Glutamatergic neuron (in vitro differentiated cells): ENCODE measurements around the gene OR51T1. TPM values are rescaled to one million over a fixed set of nuclear protein-coding genes. Genes with fewer than 3 reads are reported as not detected.
"Not testable (repeated sequence)": the region's sequence is repeated elsewhere in the genome, so short reads cannot be mapped to it uniquely, and the experiment has no call there.

Experiments
- DNase-seq: peaks from one replicate; pipeline ENCODE4 v3.0.0; 2022
- H3K27ac Mint-ChIP-seq: one replicate; pipeline ENCODE4 v1.8.0; 2020; ENCODE audit warnings: mild to moderate bottlenecking, mixed read lengths, inconsistent platforms; ENCODE audit not compliant: unreplicated experiment
- H3K27me3 Mint-ChIP-seq: one replicate; pipeline ENCODE4 v1.8.0; 2020; ENCODE audit warnings: mild to moderate bottlenecking, moderate library complexity, mixed read lengths, inconsistent platforms; ENCODE audit not compliant: unreplicated experiment
- H3K36me3 Mint-ChIP-seq: one replicate; pipeline ENCODE4 v1.8.0; 2020; ENCODE audit warnings: mild to moderate bottlenecking, mixed read lengths, inconsistent platforms; ENCODE audit not compliant: unreplicated experiment
- H3K4me1 Mint-ChIP-seq: one replicate; pipeline ENCODE4 v1.8.0; 2020; ENCODE audit warnings: mild to moderate bottlenecking, low read depth, mixed read lengths, inconsistent platforms; ENCODE audit not compliant: unreplicated experiment
- H3K4me3 Mint-ChIP-seq: one replicate; pipeline ENCODE4 v1.8.0; 2020; ENCODE audit warnings: mild to moderate bottlenecking, mixed read lengths, inconsistent platforms; ENCODE audit not compliant: unreplicated experiment
- H3K9me3 Mint-ChIP-seq: one replicate; pipeline ENCODE4 v1.8.0; 2020; ENCODE audit warnings: mild to moderate bottlenecking, moderate library complexity, mixed read lengths, inconsistent platforms; ENCODE audit not compliant: unreplicated experiment
- long read RNA-seq: library from polyadenylated mRNA; unstranded; transcript quantifications from one replicate; pipeline ENCODE4 v2.0.0, GENCODE V29; 2020; ENCODE audit not compliant: unreplicated experiment
- total RNA-seq: library from RNA; stranded (reverse); fragmentation: NEBNext Ultra II Directional; extraction: Animal tissue kit (Norgen Biotek cat#: 25700); gene quantifications from one replicate; pipeline ENCODE4 v1.2.1, GENCODE V29; 2021; ENCODE audit not compliant: unreplicated experiment
- TF ChIP-seq, protein P1 (sequence below): fragments of 200-600 bp; sonication (generic); IDR thresholded peaks from one replicate; pipeline ENCODE4 v1.5.0; 2021; ENCODE audit not compliant: partially characterized antibody, unreplicated experiment

OR51T1 gene, protein sequence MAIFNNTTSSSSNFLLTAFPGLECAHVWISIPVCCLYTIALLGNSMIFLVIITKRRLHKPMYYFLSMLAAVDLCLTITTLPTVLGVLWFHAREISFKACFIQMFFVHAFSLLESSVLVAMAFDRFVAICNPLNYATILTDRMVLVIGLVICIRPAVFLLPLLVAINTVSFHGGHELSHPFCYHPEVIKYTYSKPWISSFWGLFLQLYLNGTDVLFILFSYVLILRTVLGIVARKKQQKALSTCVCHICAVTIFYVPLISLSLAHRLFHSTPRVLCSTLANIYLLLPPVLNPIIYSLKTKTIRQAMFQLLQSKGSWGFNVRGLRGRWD
- total RNA-seq: not detected
- long read RNA-seq: 0 reads

DNA sequence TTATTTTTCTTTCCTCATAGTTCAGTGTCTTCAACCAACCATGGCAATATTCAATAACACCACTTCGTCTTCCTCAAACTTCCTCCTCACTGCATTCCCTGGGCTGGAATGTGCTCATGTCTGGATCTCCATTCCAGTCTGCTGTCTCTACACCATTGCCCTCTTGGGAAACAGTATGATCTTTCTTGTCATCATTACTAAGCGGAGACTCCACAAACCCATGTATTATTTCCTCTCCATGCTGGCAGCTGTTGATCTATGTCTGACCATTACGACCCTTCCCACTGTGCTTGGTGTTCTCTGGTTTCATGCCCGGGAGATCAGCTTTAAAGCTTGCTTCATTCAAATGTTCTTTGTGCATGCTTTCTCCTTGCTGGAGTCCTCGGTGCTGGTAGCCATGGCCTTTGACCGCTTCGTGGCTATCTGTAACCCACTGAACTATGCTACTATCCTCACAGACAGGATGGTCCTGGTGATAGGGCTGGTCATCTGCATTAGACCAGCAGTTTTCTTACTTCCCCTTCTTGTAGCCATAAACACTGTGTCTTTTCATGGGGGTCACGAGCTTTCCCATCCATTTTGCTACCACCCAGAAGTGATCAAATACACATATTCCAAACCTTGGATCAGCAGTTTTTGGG, at the start of gene OR51T1:
TSS of gene OR51T1 (plus strand) at position 41 of the 641 bp plus-strand sequence. CDS start at position 41, 0 bp downstream.
- no peak for DNase-seq
- H3K9me3 Mint-ChIP-seq: peaks cover 1% of the 10 kb centered on the region
- no peaks in the 10 kb centered on the region for H3K27me3 Mint-ChIP-seq
- H3K27ac Mint-ChIP-seq: no peak within 1 kb of the TSS
- TF ChIP-seq, protein P1, sequence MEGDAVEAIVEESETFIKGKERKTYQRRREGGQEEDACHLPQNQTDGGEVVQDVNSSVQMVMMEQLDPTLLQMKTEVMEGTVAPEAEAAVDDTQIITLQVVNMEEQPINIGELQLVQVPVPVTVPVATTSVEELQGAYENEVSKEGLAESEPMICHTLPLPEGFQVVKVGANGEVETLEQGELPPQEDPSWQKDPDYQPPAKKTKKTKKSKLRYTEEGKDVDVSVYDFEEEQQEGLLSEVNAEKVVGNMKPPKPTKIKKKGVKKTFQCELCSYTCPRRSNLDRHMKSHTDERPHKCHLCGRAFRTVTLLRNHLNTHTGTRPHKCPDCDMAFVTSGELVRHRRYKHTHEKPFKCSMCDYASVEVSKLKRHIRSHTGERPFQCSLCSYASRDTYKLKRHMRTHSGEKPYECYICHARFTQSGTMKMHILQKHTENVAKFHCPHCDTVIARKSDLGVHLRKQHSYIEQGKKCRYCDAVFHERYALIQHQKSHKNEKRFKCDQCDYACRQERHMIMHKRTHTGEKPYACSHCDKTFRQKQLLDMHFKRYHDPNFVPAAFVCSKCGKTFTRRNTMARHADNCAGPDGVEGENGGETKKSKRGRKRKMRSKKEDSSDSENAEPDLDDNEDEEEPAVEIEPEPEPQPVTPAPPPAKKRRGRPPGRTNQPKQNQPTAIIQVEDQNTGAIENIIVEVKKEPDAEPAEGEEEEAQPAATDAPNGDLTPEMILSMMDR: no peak
- H3K36me3 Mint-ChIP-seq: no peaks in the 10 kb centered on the region
- H3K4me1 Mint-ChIP-seq: no peaks in the 10 kb centered on the region
- H3K4me3 Mint-ChIP-seq: no peak within 1 kb of the TSS

DNA sequence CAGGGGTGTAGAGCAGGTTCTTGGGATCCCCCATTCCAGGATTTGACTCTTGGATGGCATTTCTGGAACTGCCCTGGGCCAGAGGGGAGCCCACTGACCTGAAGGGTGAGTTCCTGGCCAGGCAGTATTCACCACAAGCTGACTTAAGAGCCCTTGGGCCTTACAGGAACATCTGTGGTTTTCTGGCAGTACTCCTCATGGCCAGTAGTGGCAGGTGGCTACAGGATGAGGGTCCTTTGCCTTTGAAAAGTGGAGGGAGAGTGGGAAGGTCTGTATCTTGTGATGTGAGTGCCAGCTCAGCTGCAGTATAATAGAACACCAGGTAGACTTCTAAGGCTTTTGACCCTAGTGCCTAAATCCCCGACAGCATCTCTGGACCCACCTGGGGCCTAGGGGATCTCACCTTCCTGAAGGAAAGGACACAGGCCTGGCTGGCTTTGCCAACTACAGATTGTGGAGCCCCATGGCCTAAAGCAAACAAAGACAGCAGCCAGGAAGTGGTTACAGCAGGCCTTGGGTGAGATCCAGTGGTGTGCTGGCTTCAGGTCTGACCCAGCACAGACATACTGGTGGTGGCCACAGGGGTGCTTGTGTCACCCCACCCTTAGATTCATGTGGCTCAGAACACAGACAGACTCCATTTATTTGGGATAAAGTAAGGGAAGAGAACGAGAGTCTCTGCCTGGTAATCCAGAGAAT, 41.7 kb upstream of the OR51T1 start:
- H3K4me1 Mint-ChIP-seq: no peaks in the 10 kb centered on the region
- no peak overlapping the region for H3K4me3 Mint-ChIP-seq
- DNase-seq: no peak
- H3K27ac Mint-ChIP-seq: no peak overlapping the region
- peaks cover 4% of the 10 kb centered on the region for H3K9me3 Mint-ChIP-seq
- no peaks in the 10 kb centered on the region for H3K36me3 Mint-ChIP-seq
- H3K27me3 Mint-ChIP-seq: no peaks in the 10 kb centered on the region
- TF ChIP-seq, protein P1: no peak

DNA sequence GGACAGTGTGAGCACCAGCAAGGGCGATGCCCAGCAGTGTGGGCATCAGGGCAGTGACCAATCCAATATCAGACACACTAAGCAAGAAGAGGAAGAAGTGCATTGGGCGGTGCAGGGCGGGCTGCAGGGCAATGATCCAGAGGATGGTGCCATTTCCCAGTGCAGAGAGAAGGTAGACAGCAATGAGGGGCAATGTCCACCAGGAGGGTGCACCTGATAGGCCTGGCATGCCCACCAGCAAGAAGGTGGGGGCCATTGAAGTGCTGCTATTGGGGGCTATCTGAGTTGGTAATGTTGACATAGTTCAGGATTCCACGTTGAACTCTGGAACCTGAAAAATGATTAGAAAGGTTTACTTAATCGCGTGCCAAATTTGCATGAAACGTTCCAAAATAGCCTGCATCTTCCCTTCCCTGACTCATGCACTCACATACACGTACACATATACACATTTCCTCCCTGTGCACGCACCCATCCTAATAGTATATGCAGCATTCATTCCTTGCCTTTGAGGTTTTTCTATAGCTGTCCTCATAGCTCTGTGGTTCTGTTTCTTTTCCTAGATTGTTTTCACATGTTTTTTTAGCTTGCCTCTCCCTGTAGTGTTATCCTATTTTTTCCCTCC, 32.7 kb upstream of the OR51T1 start, which contains the start of gene OR51S1:
TSS of gene OR51S1 (minus strand) at position 301 of the 625 bp plus-strand sequence. CDS start at position 301, 0 bp downstream.
- DNase-seq: no peak
- Mint-ChIP-seq H3K27ac (no peak within 1 kb of the TSS), H3K27me3 (no peaks in the 10 kb centered on the region), H3K4me3 (no peak within 1 kb of the TSS), H3K4me1 (no peaks in the 10 kb centered on the region), H3K9me3 (no peaks in the 10 kb centered on the region), H3K36me3 (peaks cover 5% of the 10 kb centered on the region)
- TF ChIP-seq, protein P1: no peak

DNA sequence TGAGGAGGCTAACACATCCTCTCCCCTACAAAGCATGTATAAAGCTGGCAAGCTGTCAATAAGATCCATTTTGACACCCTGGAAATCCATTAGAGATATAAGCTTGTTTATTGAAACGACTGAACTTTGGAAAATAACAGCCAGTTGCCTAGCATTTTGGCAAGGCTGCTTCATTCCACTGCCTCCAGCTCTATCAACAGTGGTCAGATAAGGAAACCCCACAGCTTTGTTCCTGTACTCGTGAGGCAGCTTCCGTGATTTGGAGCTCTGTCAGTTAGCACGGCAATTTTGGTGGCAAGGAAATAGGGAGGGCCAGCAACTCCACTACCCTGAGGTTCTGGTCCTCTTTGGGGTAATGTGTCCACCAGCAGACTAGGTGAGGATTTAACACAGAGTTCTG, 30.7 kb upstream of the OR51T1 start:
- Mint-ChIP-seq H3K27me3 (no peaks in the 10 kb centered on the region), H3K4me1 (no peaks in the 10 kb centered on the region), H3K9me3 (no peaks in the 10 kb centered on the region), H3K36me3 (peaks cover 5% of the 10 kb centered on the region), H3K27ac (no peak overlapping the region), H3K4me3 (no peak overlapping the region)
- DNase-seq: no peak
- TF ChIP-seq, protein P1: no peak

DNA sequence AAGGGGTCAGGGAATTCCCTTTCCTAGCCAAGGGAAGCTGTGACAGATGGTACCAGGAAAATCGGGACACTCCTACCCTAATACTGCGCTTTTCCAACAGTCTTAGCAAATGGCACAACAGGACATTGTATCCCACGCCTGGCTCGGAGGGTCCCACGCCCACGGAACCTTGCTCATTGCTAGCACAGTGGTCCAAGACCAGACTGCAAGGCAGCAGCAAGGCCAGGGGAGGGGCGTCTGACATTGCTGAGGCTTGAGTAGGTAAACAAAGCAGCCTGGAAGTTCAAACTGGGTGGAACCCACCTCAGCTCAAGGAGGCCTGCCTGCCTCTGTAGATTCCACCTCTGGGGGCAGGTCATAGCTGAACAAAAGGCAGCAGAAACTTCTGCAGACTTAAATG, 27.4 kb upstream of the OR51T1 start:
- H3K27ac Mint-ChIP-seq, H3K9me3 Mint-ChIP-seq, H3K27me3 Mint-ChIP-seq, H3K36me3 Mint-ChIP-seq, H3K4me1 Mint-ChIP-seq, H3K4me3 Mint-ChIP-seq, DNase-seq: not testable (repeated sequence)
